Motor neuron (in vitro differentiated cells): Measurements from ENCODE around the gene R3HDM2. TPM values are rescaled to one million over a fixed set of nuclear protein-coding genes. Genes with fewer than 3 reads are reported as not detected.
"Not testable (repeated sequence)": the region's sequence is repeated elsewhere in the genome, so short reads cannot be mapped to it uniquely, and the experiment has no call there.

Experiments used
- ATAC-seq, 8 experiments: fragments of 200-7000 bp; cut with Tn5 transposase; replicated peaks in 6 of 8; 2 replicates each; pipeline ENCODE4 v1.8.0; 2021; ENCODE audit warnings: mild to moderate bottlenecking in 8 of 8, moderate library complexity in 8 of 8
- H3K27ac ChIP-seq, 2 donors: fragments of 250-450 bp; sonication (Bioruptor Pico); 2 replicates each; pipeline ENCODE4 v1.9.0; 2021; ENCODE audit warnings: antibody characterized with exemption in 2 of 2, mild to moderate bottlenecking in 2 of 2, moderate library complexity in 1 of 2
- H3K4me1 ChIP-seq, 2 donors: fragments of 250-450 bp; sonication (Bioruptor Pico); replicated peaks in 1 of 2; 2 replicates each; pipeline ENCODE4 v1.6.1; 2021; ENCODE audit warnings: antibody characterized with exemption in 2 of 2, mild to moderate bottlenecking in 2 of 2, moderate library complexity in 1 of 2
- H3K4me3 ChIP-seq, 5 donors: fragments of 250-450 bp; sonication (Bioruptor Pico); 2 replicates each; pipeline ENCODE4 v1.9.0; 2021; ENCODE audit warnings: antibody characterized with exemption in 5 of 5, mild to moderate bottlenecking in 5 of 5, moderate library complexity in 4 of 5
- WGBS, 10 experiments: fragments of 450-650 bp; shearing (Covaris generic); methylation state at CpG; one replicate each; pipeline ENCODE4 v1.0.0; 2022; 5-methylcytosine and 5-hydroxymethylcytosine counted together
- in situ Hi-C, 9 experiments: fragments of 400-800 bp; cut with MboI; loops; one replicate each; pipeline ENCODE4 v1.15.0; 2021; ENCODE audit warnings: low sequenced_read_pairs in 9 of 9, low pct_unique_long_range_greater_than_20kb in 2 of 9; ENCODE audit not compliant: unreplicated experiment in 9 of 9
- total RNA-seq, 8 experiments: library from RNA; unstranded; fragments of 300-600 nt; gene quantifications; 2 replicates each; pipeline versions ENCODE4 v1.2.3 to v1.2.4, GENCODE V29; 2022

The R3HDM2 gene
- total RNA-seq, 8 experiments from 2014 or later, result 14.7 to 75.2 (median 31.6) TPM

GRCh38 chr12:57430112-57430930 is 522 bp downstream of the R3HDM2 start:
- ATAC-seq, result peak; percentile 69 to 80 (median 77)
- WGBS, 10 experiments, result 0 to 6% (median 0%) methylated on average over 1 to 11 of the region's 74 CpGs; no CpG with 5 or more reads in 1 of the 10 experiments
- peaks cover 2 to 6% of the 10 kb centered on the region in 2 donors for H3K4me1 ChIP-seq
- peak overlapping the region; percentile 90 for H3K27ac ChIP-seq
- in situ Hi-C loops, result loop anchor here in 1 of 9 experiments (25.0 kb wide), 1 partner anchor 118 kb away; no protein-coding TSS in a partner anchor
- H3K4me3 ChIP-seq, result peak overlapping the region; percentile 66 to 90 (median 83)

GRCh38 chr12:57429473-57430111 is 1.3 kb downstream of the R3HDM2 start:
- WGBS, 10 experiments, result 4 to 22% (median 8%) methylated on average over 3 to 7 of the region's 9 CpGs; no CpG with 5 or more reads in 2 of the 10 experiments
- H3K27ac ChIP-seq, result no peak overlapping the region
- peaks cover 2 to 6% of the 10 kb centered on the region in 2 donors for H3K4me1 ChIP-seq
- in situ Hi-C loops, result loop anchor here in 1 of 9 experiments (25.0 kb wide), 1 partner anchor 117 kb away; no protein-coding TSS in a partner anchor
- no peak for ATAC-seq
- peak overlapping the region; percentile 66 to 90 (median 83) for H3K4me3 ChIP-seq

GRCh38 chr12:57428965-57429364 is 1.9 kb downstream of the R3HDM2 start:
- WGBS, 10 experiments, result 60 to 100% (median 89%) methylated on average over 1 to 6 of the region's 6 CpGs; no CpG with 5 or more reads in 1 of the 10 experiments
- no peak overlapping the region for H3K4me3 ChIP-seq
- no peak for ATAC-seq
- H3K27ac ChIP-seq, result no peak overlapping the region
- peaks cover 2 to 6% of the 10 kb centered on the region in 2 donors for H3K4me1 ChIP-seq
- in situ Hi-C loops, result loop anchor here in 1 of 9 experiments (25.0 kb wide), 1 partner anchor 117 kb away; no protein-coding TSS in a partner anchor

- in situ Hi-C loops, result loop anchor here in 1 of 9 experiments (25.0 kb wide), 1 partner anchor 115 kb away; no protein-coding TSS in a partner anchor
- ATAC-seq, H3K4me1 ChIP-seq, H3K4me3 ChIP-seq, H3K27ac ChIP-seq: not testable (repeated sequence)
- 93 to 100% (median 98%) methylated on average over 3 to 9 of the region's 10 CpGs for WGBS, 10 experiments
These were observed 3.9 kb downstream of the R3HDM2 start for GRCh38 chr12:57426948-57427347.

- H3K4me3 ChIP-seq, result no peak overlapping the region
- H3K4me1 ChIP-seq, result peaks cover 0 to 3% of the 10 kb centered on the region in 2 donors
- in situ Hi-C loops, result no loop called here
- no peak overlapping the region for H3K27ac ChIP-seq
- ATAC-seq, result no peak
- WGBS, 10 experiments, result 81 to 100% (median 100%) methylated on average over 1 to 5 of the region's 5 CpGs; no CpG with 5 or more reads in 1 of the 10 experiments
These were observed 10.4 kb downstream of the R3HDM2 start for GRCh38 chr12:57420482-57420881.

- Histone ChIP-seq H3K4me3 (no peak overlapping the region), H3K27ac (no peak overlapping the region), H3K4me1 (peaks cover 0 to 9% of the 10 kb centered on the region in 2 donors)
- 86 to 100% (median 100%) methylated on average over 1 to 2 of the region's 2 CpGs; no CpG with 5 or more reads in 6 of the 10 experiments for WGBS, 10 experiments
- no peak for ATAC-seq
- in situ Hi-C loops, result no loop called here
These were observed 11.3 kb downstream of the R3HDM2 start for GRCh38 chr12:57419495-57419894.

- Histone ChIP-seq H3K4me3 (no peak overlapping the region), H3K27ac (no peak overlapping the region), H3K4me1 (peaks cover 0 to 9% of the 10 kb centered on the region in 2 donors)
- WGBS, 10 experiments, result 89 to 100% (median 100%) methylated on average over 2 to 9 of the region's 9 CpGs
- in situ Hi-C loops, result no loop called here
- ATAC-seq, result no peak
These were observed 12.6 kb downstream of the R3HDM2 start for GRCh38 chr12:57418255-57418654.

- Histone ChIP-seq H3K4me3 (no peak overlapping the region), H3K4me1 (peaks cover 0 to 9% of the 10 kb centered on the region in 2 donors), H3K27ac (no peak overlapping the region)
- in situ Hi-C loops, result no loop called here
- no peak for ATAC-seq
- 76 to 100% (median 100%) methylated on average over 1 to 7 of the region's 8 CpGs for WGBS, 10 experiments
These were observed 14.5 kb downstream of the R3HDM2 start for GRCh38 chr12:57416039-57416996.

- Histone ChIP-seq H3K4me3 (no peak overlapping the region), H3K27ac (no peak overlapping the region), H3K4me1 (peaks cover 0 to 9% of the 10 kb centered on the region in 2 donors)
- ATAC-seq, result peak in 3 of 8 experiments; percentile 26 to 54 (median 27)
- WGBS, 10 experiments, result 6 to 100% (median 53%) methylated on average over 1 to 2 of the region's 2 CpGs; no CpG with 5 or more reads in 3 of the 10 experiments
- in situ Hi-C loops, result no loop called here
These were observed 15.8 kb downstream of the R3HDM2 start for GRCh38 chr12:57415088-57415487.

- H3K4me3 ChIP-seq, ATAC-seq, H3K27ac ChIP-seq, H3K4me1 ChIP-seq, in situ Hi-C loops: not testable (repeated sequence)
- 71 to 100% (median 88%) methylated on average over 1 to 6 of the region's 6 CpGs; no CpG with 5 or more reads in 2 of the 10 experiments for WGBS, 10 experiments
These were observed 16.7 kb downstream of the R3HDM2 start for GRCh38 chr12:57414160-57414559.

GRCh38 chr12:57410534-57410933 is 20.3 kb downstream of the R3HDM2 start:
- H3K4me3 ChIP-seq, result no peak overlapping the region
- ATAC-seq, result no peak
- H3K27ac ChIP-seq, result no peak overlapping the region
- WGBS, 10 experiments, result 83 to 100% (median 98%) methylated on average over 1 to 4 of the region's 4 CpGs; no CpG with 5 or more reads in 2 of the 10 experiments
- H3K4me1 ChIP-seq, result peaks cover 0 to 6% of the 10 kb centered on the region in 2 donors
- in situ Hi-C loops, result no loop called here

GRCh38 chr12:57404966-57405640 is 25.7 kb downstream of the R3HDM2 start:
- 93 to 100% (median 98%) methylated on average over 1 to 5 of the region's 5 CpGs; no CpG with 5 or more reads in 2 of the 10 experiments for WGBS, 10 experiments
- no peak overlapping the region for H3K27ac ChIP-seq
- in situ Hi-C loops, result no loop called here
- H3K4me3 ChIP-seq, result no peak overlapping the region
- ATAC-seq, result no peak
- no peaks in the 10 kb centered on the region for H3K4me1 ChIP-seq
